Activated CD8-positive, alpha-beta memory T cell treated with anti-CD3 and anti-CD28 coated beads, Interleukin-2, amount 50 U/mL, for 24 hours (primary cell): ENCODE measurements around the gene DPEP1.
"Not testable (repeated sequence)": the region's sequence is repeated elsewhere in the genome, so short reads cannot be mapped to it uniquely, and the experiment has no call there.

Experiments used
- DNase-seq: peaks from one replicate; pipeline ENCODE4 v3.0.0-alpha.2; 2020; ENCODE audit errors: extremely low read depth

Gene DPEP1

GRCh38 chr16:89651584-89651983 lies 38.1 kb downstream of the DPEP1 start:
- no peak for DNase-seq

GRCh38 chr16:89653656-89654295 lies 40.3 kb downstream of the DPEP1 start:
- DNase-seq, result no peak

- no peak for DNase-seq
These were observed 41.7 kb downstream of the DPEP1 start for GRCh38 chr16:89655062-89655643.

GRCh38 chr16:89656435-89657121 lies 43.1 kb downstream of the DPEP1 start:
- DNase-seq, result no peak

- DNase-seq, result peak; percentile 78
These were observed 44.2 kb downstream of the DPEP1 start, which contains the start of the genes CHMP1A and SPATA33 for GRCh38 chr16:89657442-89658220. Gene CHMP1A (minus strand): TSS chr16:89657708. CDS start chr16:89657588, 120 bp downstream. Gene SPATA33 (plus strand): TSS chr16:89657836. CDS start chr16:89657912, 76 bp downstream.

GRCh38 chr16:89658221-89658879 lies 44.9 kb downstream of the DPEP1 start:
- no peak for DNase-seq

GRCh38 chr16:89660146-89660545 lies 46.7 kb downstream of the DPEP1 start:
- DNase-seq, result no peak

GRCh38 chr16:89661215-89661614 lies 47.8 kb downstream of the DPEP1 start:
- DNase-seq, result no peak

GRCh38 chr16:89664238-89664637 lies 50.8 kb downstream of the DPEP1 start:
- not testable (repeated sequence) for DNase-seq

GRCh38 chr16:89667000-89667399 lies 53.6 kb downstream of the DPEP1 start:
- DNase-seq, result not testable (repeated sequence)

- no peak for DNase-seq
These were observed 54.2 kb downstream of the DPEP1 start for GRCh38 chr16:89667633-89668032.

GRCh38 chr16:89668790-89669158 lies 55.3 kb downstream of the DPEP1 start:
- DNase-seq, result no peak

GRCh38 chr16:89669755-89670154 lies 56.3 kb downstream of the DPEP1 start:
- no peak for DNase-seq

GRCh38 chr16:89670496-89671431 lies 57.3 kb downstream of the DPEP1 start:
- no peak for DNase-seq

GRCh38 chr16:89671565-89671964 lies 58.1 kb downstream of the DPEP1 start:
- not testable (repeated sequence) for DNase-seq

GRCh38 chr16:89672177-89672941 lies 58.9 kb downstream of the DPEP1 start:
- no peak for DNase-seq

- DNase-seq, result no peak
These were observed 64.8 kb downstream of the DPEP1 start for GRCh38 chr16:89678258-89678657.

GRCh38 chr16:89685916-89686315 lies 72.5 kb downstream of the DPEP1 start:
- DNase-seq, result no peak

- DNase-seq, result peak; percentile 71
These were observed 73.2 kb downstream of the DPEP1 start, which contains the start of gene CDK10 for GRCh38 chr16:89686520-89687091. Gene CDK10 (plus strand): TSS chr16:89686689. CDS start chr16:89686711, 22 bp downstream.
